ENCODE measurements around the gene PNMA1. TPM values are rescaled to one million over a fixed set of nuclear protein-coding genes. Genes with fewer than 3 reads are reported as not detected.
A peak's percentile ranks its signal among the peaks of the same experiment; 100 is the strongest.

Gene PNMA1
- total and polyA plus RNA-seq, 9 of the 15 experiments (the other 6 are each of a cell fraction or from before 2014, with no cell fraction given): 1.7 to 26.4 (median 8.7) TPM

DNA sequence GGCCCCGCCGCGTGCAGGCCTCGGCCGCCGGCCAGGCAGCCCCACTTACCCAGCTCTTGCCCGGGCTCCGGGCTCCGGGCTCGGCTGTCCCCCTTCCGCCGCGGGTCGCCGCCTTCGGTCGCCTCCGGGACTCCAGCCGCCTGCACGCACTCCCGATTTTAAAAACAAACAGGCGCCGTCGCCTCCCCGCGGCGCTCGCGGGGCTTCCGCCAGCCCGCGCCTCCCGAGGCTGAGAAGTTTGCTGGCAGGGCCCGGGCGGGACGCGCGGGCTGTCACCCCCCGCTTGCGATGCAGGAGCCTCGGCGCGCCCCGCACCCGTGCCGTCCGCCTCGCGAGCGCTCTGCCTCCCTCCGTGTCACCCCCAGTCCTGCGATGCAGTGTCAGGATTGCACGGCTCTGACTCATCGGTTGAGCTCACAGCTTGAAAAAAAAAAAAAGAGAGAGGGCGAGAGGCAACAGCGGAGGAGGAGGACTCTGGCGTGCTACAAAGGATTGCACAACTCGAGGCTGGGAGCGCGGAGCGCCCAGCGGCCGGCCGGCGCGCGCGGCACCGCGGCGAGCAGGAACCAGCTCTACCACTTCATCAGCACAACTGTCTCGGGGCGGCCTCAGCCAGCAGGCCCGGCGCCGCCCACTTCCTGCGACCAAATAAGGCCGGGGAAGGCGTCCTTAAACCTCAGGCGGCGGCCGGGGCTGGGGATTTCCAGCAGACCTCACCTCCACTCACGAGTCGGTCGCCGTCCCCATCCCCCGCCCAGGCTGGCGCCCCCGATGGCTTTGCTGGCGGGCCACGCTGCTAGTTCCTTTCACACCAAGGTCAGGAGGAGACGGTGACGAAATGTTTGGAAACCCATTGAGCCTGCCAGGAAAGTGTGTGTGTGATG is 45.8 kb upstream of the PNMA1 start (continued):
- TF ChIP-seq, protein P1, sequence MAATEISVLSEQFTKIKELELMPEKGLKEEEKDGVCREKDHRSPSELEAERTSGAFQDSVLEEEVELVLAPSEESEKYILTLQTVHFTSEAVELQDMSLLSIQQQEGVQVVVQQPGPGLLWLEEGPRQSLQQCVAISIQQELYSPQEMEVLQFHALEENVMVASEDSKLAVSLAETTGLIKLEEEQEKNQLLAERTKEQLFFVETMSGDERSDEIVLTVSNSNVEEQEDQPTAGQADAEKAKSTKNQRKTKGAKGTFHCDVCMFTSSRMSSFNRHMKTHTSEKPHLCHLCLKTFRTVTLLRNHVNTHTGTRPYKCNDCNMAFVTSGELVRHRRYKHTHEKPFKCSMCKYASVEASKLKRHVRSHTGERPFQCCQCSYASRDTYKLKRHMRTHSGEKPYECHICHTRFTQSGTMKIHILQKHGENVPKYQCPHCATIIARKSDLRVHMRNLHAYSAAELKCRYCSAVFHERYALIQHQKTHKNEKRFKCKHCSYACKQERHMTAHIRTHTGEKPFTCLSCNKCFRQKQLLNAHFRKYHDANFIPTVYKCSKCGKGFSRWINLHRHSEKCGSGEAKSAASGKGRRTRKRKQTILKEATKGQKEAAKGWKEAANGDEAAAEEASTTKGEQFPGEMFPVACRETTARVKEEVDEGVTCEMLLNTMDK (IDR thresholded peaks at IDR 0.05; ENCODE audit: borderline replicate concordance, insufficient read depth, low read depth, low read length, poor library complexity, severe bottlenecking): no peak
- TF ChIP-seq TGIF2 (CRISPR knock-in tag; IDR thresholded peaks at IDR 0.05) (no peak), FOXP1 (CRISPR knock-in tag; IDR thresholded peaks at IDR 0.05) (no peak), ZNF77 (CRISPR knock-in tag; IDR thresholded peaks at IDR 0.05) (no peak), ILK (tag; IDR thresholded peaks at IDR 0.05; ENCODE audit: borderline replicate concordance, low read depth) (no peak), CREBBP (IDR thresholded peaks at IDR 0.05; ENCODE audit: low read depth, low read length) (no peak), CBFA2T2 (conservative IDR thresholded peaks at IDR 0.05) (no peak), ZKSCAN3 (CRISPR knock-in tag; IDR thresholded peaks at IDR 0.05) (no peak), ZC3H8 (IDR thresholded peaks at IDR 0.05) (no peak), ADNP (tag; IDR thresholded peaks at IDR 0.05) (no peak), HLTF (IDR thresholded peaks at IDR 0.05) (no peak), SRSF7 (optimal IDR thresholded peaks at IDR 0.05; ENCODE audit: low read depth, low read length) (no peak), POLR3G (IDR thresholded peaks at IDR 0.05; ENCODE audit: extremely low read depth, insufficient read length, insufficient replicate concordance) (no peak)
- TF ChIP-seq, protein P2, sequence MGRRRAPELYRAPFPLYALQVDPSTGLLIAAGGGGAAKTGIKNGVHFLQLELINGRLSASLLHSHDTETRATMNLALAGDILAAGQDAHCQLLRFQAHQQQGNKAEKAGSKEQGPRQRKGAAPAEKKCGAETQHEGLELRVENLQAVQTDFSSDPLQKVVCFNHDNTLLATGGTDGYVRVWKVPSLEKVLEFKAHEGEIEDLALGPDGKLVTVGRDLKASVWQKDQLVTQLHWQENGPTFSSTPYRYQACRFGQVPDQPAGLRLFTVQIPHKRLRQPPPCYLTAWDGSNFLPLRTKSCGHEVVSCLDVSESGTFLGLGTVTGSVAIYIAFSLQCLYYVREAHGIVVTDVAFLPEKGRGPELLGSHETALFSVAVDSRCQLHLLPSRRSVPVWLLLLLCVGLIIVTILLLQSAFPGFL (CRISPR knock-in tag; IDR thresholded peaks at IDR 0.05): no peak
- TF ChIP-seq, protein P3, sequence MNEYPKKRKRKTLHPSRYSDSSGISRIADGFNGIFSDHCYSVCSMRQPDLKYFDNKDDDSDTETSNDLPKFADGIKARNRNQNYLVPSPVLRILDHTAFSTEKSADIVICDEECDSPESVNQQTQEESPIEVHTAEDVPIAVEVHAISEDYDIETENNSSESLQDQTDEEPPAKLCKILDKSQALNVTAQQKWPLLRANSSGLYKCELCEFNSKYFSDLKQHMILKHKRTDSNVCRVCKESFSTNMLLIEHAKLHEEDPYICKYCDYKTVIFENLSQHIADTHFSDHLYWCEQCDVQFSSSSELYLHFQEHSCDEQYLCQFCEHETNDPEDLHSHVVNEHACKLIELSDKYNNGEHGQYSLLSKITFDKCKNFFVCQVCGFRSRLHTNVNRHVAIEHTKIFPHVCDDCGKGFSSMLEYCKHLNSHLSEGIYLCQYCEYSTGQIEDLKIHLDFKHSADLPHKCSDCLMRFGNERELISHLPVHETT (CRISPR knock-in tag; conservative IDR thresholded peaks at IDR 0.05 in 1 of 2, IDR thresholded peaks at IDR 0.05 in 1 of 2): peak in 1 of 2 experiments; percentile 52; a peak in 1 of 4 replicates
- TF ChIP-seq, protein P4, sequence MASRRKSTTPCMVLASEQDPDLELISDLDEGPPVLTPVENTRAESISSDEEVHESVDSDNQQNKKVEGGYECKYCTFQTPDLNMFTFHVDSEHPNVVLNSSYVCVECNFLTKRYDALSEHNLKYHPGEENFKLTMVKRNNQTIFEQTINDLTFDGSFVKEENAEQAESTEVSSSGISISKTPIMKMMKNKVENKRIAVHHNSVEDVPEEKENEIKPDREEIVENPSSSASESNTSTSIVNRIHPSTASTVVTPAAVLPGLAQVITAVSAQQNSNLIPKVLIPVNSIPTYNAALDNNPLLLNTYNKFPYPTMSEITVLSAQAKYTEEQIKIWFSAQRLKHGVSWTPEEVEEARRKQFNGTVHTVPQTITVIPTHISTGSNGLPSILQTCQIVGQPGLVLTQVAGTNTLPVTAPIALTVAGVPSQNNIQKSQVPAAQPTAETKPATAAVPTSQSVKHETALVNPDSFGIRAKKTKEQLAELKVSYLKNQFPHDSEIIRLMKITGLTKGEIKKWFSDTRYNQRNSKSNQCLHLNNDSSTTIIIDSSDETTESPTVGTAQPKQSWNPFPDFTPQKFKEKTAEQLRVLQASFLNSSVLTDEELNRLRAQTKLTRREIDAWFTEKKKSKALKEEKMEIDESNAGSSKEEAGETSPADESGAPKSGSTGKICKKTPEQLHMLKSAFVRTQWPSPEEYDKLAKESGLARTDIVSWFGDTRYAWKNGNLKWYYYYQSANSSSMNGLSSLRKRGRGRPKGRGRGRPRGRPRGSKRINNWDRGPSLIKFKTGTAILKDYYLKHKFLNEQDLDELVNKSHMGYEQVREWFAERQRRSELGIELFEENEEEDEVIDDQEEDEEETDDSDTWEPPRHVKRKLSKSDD (conservative IDR thresholded peaks at IDR 0.05; ENCODE audit: low read length): no peak
- TF ChIP-seq, protein P5, sequence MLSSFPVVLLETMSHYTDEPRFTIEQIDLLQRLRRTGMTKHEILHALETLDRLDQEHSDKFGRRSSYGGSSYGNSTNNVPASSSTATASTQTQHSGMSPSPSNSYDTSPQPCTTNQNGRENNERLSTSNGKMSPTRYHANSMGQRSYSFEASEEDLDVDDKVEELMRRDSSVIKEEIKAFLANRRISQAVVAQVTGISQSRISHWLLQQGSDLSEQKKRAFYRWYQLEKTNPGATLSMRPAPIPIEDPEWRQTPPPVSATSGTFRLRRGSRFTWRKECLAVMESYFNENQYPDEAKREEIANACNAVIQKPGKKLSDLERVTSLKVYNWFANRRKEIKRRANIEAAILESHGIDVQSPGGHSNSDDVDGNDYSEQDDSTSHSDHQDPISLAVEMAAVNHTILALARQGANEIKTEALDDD (IDR thresholded peaks at IDR 0.05): no peak
